Stimulated activated CD8-positive, alpha-beta memory T cell treated with anti-CD3 and anti-CD28 coated beads, Interleukin-15, amount 100 ng/mL, for 1 hour (primary cell): ENCODE data around the gene GAB1.

Source experiments
- DNase-seq: peaks from one replicate; pipeline ENCODE4 v3.0.0-alpha.2; 2020; ENCODE audit warnings: low read depth

GAB1 gene

GRCh38 chr4:143336781-143337599 lies at the start of gene GAB1:
GAB1 (plus strand) TSS chr4:143336876; CDS start chr4:143337189, 313 bp downstream.
- no peak for DNase-seq

- no peak for DNase-seq
Measured at GRCh38 chr4:143287572-143287923, 49.1 kb upstream of the GAB1 start.

DNA sequence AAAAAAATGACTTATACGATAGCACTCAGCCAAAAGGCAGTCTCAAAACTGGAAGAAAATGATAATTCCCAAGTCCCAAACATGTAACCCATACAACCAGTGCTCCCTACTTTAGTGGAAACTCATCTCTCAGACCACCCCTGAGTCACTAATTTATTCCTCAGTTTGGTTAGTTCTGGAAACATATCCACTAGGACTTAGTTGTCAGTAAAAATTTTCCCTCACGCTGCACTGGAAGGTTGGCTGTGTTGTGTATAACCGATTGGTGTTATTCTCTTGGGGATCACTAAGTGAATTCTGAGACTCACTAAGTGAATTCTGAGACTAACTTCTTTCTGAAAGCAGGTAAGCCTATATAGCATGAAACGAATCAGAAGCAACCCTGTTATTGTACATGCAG lies 48.5 kb upstream of the GAB1 start:
- no peak for DNase-seq

DNA sequence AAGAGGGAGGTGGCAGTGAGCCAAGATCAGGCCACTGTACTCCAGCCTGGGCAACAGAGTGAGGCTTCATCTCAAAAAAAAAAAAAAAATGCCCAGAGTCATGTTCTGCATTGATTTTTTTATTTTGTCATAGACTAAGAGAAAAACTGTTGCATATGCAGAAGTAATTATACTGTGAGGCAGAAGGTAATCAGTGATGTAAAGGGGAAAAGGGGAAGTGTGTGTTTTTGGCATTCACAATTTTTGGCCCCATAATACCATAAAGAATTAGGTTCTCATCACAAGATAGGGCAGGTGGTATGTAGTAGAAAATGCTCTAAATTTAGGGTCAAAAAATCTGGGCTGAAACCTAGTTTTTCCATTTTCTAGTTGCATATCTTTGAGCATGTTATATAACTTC lies 47.3 kb upstream of the GAB1 start:
- DNase-seq = no peak

DNA sequence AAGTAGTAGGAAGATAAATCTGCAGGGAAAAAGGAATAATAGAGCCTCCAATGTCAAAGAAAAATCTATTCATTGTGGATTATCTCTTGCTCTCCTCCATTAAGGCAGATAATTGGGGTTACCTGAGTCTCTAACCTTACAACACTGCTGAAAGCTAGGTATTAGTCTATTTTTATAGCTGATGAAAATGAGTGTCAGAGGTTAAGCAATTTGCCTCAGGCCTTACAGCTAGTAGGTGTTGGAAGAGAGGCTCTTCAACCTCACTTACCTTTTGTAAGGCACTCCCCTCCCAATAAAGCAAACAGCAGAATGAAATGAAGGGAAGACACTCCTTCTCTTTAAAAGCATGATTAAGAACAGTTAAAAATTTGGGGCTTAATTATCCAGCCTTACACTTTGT lies 45.4 kb upstream of the GAB1 start:
- no peak for DNase-seq

- DNase-seq = no peak
Measured at GRCh38 chr4:143292858-143293257, 43.8 kb upstream of the GAB1 start.

GRCh38 chr4:143294310-143294709 lies 42.4 kb upstream of the GAB1 start:
- no peak for DNase-seq

- no peak for DNase-seq
Measured at GRCh38 chr4:143294710-143295275, 41.9 kb upstream of the GAB1 start.

DNA sequence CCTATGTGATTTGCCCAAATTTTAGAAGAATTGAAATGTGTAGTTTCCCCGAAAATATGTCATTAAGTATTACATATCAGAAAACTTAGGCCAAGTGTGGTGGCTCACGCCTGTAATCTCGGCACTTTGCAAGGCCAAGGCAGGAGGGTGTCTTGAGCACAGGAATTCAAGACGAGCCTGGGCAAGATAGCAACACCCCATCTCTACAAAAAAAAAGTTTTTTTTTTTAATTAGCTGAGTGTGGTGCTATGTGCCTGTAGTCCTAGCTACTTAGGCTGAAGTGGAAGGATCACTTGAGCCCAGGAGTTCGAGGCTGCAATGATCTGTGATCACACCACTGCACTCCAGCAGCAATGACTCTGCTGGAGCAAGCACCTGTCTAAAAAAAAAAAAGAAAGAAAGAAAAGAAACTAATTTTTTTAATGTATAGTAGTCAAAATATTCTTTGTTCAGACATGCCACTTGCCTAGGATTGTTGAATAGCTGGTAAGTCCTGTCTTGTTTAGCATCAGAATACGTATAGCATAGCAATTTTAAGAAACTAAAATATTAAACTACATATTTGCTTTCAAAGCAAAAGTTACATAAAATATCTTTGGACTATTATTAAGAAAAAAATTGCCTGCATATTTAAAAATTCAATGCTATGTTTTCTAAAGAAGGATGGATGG lies 40.1 kb upstream of the GAB1 start:
- no peak for DNase-seq

DNA sequence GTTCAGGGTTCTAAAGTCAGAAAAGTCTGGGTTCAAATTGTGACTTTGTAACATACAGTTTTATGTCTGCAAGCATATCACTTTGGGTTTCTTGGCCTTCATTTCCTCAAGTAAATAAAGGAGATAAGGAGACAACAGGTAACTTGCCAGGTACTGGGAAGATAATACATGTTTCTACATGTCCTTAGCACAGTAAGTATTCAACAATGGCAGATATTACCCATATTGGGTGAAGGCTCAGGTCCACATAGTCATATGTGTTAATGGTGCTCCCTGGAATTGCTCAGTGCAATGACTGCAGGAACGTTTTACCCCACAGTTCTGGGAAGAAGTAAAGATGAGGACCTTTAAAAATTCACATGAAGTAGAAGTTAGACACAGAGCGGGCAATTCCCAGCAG lies 35.8 kb upstream of the GAB1 start:
- no peak for DNase-seq

DNA sequence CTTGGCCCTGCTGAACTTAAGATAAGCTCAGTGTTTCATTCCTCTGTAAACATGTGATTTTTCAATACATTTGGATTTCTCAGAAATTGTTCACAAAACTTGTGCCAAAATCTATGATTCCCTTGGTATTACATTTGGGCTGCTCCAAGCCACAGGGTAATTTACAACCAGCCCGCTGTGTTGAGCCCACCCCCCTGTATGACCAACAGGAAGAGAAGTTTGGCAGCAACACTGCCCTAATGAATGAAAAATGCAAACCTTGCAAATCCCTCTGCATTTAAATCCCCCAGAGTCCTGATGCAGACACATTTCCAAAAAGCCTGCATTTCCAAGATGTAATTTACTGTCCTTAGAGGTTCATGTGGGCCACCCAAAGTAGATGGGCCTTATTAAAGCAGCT lies 34.1 kb upstream of the GAB1 start:
- DNase-seq = no peak

DNA sequence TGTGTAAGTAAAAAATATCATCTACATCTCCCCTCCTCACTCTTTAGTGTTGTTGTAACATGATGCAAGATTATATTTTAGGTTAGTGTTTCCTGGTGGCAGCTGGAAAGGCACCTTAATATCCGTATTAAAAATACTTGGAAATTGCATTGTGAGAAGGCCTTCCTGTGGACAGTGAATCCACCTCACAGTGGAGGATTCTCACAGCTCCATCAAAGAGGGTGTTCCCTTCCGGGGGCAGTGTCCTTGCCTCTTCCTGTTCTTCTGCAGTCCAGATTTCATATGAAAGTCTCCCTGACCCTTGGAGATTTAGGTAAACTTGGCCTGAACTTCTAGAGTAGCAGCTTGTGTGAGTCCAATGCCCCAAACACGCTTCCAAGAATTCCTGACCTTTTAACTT lies 29.9 kb upstream of the GAB1 start:
- DNase-seq = no peak

GRCh38 chr4:143307531-143307930 lies 29.1 kb upstream of the GAB1 start:
- DNase-seq = no peak

GRCh38 chr4:143308377-143308776 lies 28.3 kb upstream of the GAB1 start:
- no peak for DNase-seq

GRCh38 chr4:143311924-143312323 lies 24.8 kb upstream of the GAB1 start:
- no peak for DNase-seq

DNA sequence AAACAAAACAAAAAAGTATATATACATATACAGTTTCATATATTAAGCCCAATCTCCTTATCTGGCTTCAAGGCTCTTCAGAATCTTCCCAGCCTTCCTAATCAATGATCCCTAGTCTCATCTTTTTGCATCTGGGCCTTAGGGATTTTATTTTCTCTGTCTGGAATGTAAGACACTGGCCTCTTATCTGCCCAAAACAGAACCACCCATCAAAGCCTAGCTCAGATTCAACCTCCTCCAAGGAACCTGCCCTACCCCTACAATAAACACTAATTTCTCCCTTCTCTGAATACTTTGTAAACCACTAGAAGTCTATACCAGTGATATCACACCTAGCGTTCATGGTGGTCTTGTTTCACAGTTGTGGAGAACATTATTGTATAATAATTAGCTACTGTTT lies 23.2 kb upstream of the GAB1 start:
- no peak for DNase-seq

- DNase-seq = no peak
Measured at GRCh38 chr4:143313996-143314395, 22.7 kb upstream of the GAB1 start.

- no peak for DNase-seq
Measured at GRCh38 chr4:143320113-143320512, 16.6 kb upstream of the GAB1 start.

- no peak for DNase-seq
Measured at GRCh38 chr4:143326735-143327134, 9.9 kb upstream of the GAB1 start.

DNA sequence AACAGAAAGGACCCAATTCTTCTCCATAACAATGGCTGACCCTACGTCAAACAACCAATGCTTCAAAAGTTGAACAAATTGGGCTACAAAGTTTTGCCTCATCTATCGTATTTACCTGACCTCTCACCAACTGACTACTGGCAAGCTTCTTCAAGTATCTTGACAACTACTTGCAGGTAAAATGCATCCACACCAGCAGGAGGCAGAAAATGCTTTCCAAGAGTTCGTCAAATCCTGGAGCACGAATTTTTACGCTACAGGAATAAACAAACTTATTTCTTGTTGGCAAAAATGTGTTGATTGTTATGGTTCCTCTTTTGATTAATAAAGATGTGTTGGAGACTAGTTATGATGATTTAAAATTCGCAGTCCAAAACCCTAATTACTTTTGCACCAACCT lies 6.7 kb upstream of the GAB1 start:
- no peak for DNase-seq

DNA sequence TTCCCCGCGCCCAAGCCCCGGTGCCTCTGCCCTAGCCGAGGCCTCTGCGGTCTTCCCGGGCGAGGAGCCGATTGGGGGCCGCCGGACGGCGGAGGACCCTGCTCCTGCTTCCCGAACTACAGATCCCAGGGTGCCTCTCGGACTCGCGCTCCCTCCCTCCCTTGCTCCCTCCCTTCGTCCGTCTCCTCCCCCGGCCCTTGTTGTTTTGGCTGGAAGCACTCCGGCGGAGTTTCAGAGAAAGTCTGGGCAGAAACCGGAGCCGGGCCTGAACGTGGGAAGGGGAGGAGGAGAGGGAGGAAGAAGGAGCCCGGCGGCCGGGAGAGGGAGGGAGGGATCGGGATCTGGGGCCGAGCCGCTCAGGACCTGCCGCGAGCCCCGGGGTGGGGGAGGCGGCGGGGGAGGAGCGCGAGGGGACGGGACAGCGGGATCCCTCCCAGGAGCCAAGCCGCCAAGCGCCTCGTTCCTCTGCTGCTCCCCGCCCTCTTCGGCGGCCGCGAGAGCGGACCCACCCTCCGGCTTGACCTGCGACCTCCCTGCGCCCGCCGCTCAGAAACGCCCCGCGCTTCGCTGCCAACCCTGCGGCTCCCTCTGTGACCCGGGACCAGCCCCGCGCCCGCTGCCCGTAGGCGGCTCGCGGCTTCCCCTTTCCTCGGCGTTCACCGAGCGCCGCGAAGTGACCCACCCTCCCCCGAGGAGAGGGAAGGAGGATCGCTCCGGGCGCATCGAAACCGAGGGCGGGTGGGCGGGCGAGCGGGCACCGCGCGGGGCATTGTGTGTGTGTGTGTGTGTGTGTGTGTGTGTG lies 496 bp upstream of the GAB1 start:
- DNase-seq = no peak

GRCh38 chr4:143337600-143338287 lies 1.1 kb downstream of the GAB1 start:
- no peak for DNase-seq
